ENCODE measurements around the gene PSME1.
A peak's percentile ranks its signal among the peaks of the same experiment; 100 is the strongest.

Gene PSME1

DNA sequence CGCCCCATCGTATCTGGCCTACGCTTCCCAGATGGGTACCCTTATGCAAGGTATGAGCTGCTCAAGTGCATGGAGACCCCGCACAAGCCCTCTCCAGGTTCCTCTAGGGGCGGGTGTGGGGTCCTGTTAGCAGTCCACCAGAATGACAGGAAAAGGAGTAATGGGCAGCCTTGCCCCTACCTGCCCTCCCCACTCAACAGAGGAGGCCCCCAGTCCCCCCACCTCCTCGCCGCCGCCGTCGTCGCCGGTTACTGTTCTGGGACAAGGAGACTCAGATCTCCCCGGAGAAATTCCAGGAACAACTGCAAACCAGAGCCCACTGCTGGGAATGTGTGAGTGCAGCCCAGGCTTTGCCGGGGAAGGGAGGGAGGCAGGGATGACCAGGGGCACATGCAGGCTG lies 41.9 kb downstream of the PSME1 start:
- TF ChIP-seq ZBTB7A (IDR thresholded peaks at IDR 0.05; ENCODE audit: low read depth) (no peak), EGR1 (IDR thresholded peaks at IDR 0.05) (no peak), YY1 (IDR thresholded peaks at IDR 0.05; ENCODE audit: low read depth) (no peak), TAF1 (IDR thresholded peaks at IDR 0.05; ENCODE audit: low read depth) (no peak), NFIC (IDR thresholded peaks at IDR 0.05) (no peak), TCF12 (IDR thresholded peaks at IDR 0.05; ENCODE audit: low read depth) (no peak), TEAD4 (IDR thresholded peaks at IDR 0.05) (no peak)
- TF ChIP-seq, protein P1, sequence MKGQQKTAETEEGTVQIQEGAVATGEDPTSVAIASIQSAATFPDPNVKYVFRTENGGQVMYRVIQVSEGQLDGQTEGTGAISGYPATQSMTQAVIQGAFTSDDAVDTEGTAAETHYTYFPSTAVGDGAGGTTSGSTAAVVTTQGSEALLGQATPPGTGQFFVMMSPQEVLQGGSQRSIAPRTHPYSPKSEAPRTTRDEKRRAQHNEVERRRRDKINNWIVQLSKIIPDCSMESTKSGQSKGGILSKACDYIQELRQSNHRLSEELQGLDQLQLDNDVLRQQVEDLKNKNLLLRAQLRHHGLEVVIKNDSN (IDR thresholded peaks at IDR 0.05), result no peak
- TF ChIP-seq, protein P2, sequence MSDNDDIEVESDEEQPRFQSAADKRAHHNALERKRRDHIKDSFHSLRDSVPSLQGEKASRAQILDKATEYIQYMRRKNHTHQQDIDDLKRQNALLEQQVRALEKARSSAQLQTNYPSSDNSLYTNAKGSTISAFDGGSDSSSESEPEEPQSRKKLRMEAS (IDR thresholded peaks at IDR 0.05), result no peak

DNA sequence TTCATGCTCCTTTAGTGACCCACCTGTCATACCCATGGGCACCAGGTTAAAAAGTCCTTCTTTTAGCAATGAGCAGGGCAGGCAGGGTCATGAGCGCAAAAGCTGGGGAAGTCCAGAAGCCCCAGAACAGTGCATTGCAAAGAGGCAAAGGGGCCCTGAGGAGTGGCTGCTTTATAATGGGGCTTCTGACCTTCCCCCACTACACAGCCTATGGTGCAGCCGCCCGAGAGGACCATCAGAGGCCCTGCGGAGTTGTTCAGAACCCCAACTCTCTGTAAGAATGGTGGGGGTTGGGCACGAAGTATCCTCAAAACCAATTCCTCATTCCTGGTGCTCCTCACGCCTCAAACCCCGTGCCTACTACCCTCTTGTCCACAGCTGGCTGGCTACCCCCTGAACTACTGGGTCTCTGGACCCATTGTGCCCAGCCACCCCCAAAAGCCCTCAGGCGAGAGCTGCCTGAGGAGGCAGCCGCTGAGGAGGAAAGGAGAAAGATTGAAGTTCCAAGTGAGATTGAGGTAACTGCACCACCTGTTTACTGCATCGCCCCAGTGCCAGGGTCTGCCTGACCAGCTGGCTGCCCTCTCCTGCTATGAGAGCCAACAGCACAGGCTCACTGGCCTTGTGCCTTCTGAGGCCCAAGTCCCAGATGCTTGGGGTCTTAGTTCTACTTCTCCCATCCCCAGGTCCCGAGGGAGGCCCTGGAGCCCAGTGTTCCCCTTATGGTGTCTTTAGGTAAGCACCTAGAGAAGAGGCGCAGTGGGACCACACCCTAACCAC lies 42.6 kb downstream of the PSME1 start:
- no peak for TF ChIP-seq CEBPB (IDR thresholded peaks at IDR 0.05)
- TF ChIP-seq EGR1 (IDR thresholded peaks at IDR 0.05), result no peak
- no peak for TF ChIP-seq ZBTB7A (IDR thresholded peaks at IDR 0.05; ENCODE audit: low read depth)
- TF ChIP-seq, protein P3, sequence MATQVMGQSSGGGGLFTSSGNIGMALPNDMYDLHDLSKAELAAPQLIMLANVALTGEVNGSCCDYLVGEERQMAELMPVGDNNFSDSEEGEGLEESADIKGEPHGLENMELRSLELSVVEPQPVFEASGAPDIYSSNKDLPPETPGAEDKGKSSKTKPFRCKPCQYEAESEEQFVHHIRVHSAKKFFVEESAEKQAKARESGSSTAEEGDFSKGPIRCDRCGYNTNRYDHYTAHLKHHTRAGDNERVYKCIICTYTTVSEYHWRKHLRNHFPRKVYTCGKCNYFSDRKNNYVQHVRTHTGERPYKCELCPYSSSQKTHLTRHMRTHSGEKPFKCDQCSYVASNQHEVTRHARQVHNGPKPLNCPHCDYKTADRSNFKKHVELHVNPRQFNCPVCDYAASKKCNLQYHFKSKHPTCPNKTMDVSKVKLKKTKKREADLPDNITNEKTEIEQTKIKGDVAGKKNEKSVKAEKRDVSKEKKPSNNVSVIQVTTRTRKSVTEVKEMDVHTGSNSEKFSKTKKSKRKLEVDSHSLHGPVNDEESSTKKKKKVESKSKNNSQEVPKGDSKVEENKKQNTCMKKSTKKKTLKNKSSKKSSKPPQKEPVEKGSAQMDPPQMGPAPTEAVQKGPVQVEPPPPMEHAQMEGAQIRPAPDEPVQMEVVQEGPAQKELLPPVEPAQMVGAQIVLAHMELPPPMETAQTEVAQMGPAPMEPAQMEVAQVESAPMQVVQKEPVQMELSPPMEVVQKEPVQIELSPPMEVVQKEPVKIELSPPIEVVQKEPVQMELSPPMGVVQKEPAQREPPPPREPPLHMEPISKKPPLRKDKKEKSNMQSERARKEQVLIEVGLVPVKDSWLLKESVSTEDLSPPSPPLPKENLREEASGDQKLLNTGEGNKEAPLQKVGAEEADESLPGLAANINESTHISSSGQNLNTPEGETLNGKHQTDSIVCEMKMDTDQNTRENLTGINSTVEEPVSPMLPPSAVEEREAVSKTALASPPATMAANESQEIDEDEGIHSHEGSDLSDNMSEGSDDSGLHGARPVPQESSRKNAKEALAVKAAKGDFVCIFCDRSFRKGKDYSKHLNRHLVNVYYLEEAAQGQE (IDR thresholded peaks at IDR 0.05; ENCODE audit: low read depth), result no peak
- no peak for TF ChIP-seq CREB1 (IDR thresholded peaks at IDR 0.05; ENCODE audit: low read depth)
- TF ChIP-seq YY1 (IDR thresholded peaks at IDR 0.05; ENCODE audit: low read depth), result no peak
- TF ChIP-seq EP300 (IDR thresholded peaks at IDR 0.05; ENCODE audit: borderline replicate concordance), result no peak
- TF ChIP-seq TEAD4 (IDR thresholded peaks at IDR 0.05), result no peak
- no peak for TF ChIP-seq FOXM1 (IDR thresholded peaks at IDR 0.05; ENCODE audit: borderline replicate concordance, low read depth)
- no peak for TF ChIP-seq RAD21 (IDR thresholded peaks at IDR 0.05; ENCODE audit: low read depth)
- TF ChIP-seq NFIC (IDR thresholded peaks at IDR 0.05), result no peak
- TF ChIP-seq, protein P1 (IDR thresholded peaks at IDR 0.05), result no peak
- TF ChIP-seq TAF1 (IDR thresholded peaks at IDR 0.05; ENCODE audit: low read depth), result no peak
- TF ChIP-seq, protein P2 (IDR thresholded peaks at IDR 0.05), result no peak

DNA sequence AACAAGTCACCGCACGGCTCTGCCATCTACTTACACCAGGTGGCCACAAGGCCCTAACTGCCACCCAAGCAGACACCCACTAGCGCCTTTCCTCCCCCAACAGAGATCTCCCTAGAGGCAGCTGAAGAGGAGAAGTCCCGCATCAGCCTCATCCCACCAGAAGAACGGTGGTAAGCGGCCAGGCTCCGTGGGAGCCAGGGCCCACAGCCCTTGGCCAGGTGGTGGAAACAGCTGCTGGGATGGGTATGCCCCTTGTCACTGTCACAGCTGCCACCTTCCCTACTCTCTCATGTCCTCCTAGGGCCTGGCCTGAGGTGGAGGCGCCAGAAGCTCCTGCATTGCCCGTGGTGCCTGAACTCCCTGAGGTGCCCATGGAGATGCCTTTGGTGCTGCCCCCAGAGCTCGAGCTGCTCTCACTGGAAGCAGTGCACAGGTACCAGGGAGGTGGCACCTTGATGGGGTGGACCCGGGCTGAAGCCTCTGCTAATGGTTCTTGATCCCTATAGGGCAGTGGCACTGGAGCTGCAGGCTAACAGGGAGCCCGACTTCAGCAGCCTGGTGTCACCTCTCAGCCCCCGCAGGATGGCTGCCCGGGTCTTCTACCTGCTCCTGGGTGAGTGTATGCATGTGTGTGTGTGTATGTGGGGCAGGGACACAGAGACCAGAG lies 43.4 kb downstream of the PSME1 start:
- TF ChIP-seq CREB1 (IDR thresholded peaks at IDR 0.05; ENCODE audit: low read depth), result no peak
- TF ChIP-seq TAF1 (IDR thresholded peaks at IDR 0.05; ENCODE audit: low read depth), result no peak
- TF ChIP-seq RAD21 (IDR thresholded peaks at IDR 0.05; ENCODE audit: low read depth), result no peak
- no peak for TF ChIP-seq CEBPB (IDR thresholded peaks at IDR 0.05)
- TF ChIP-seq FOXM1 (IDR thresholded peaks at IDR 0.05; ENCODE audit: borderline replicate concordance, low read depth), result no peak
- TF ChIP-seq, protein P2 (IDR thresholded peaks at IDR 0.05), result no peak
- no peak for TF ChIP-seq EP300 (IDR thresholded peaks at IDR 0.05; ENCODE audit: borderline replicate concordance)
- TF ChIP-seq ZBTB7A (IDR thresholded peaks at IDR 0.05; ENCODE audit: low read depth), result no peak
- TF ChIP-seq NFIC (IDR thresholded peaks at IDR 0.05), result no peak
- TF ChIP-seq, protein P3 (IDR thresholded peaks at IDR 0.05; ENCODE audit: low read depth), result no peak
- TF ChIP-seq YY1 (IDR thresholded peaks at IDR 0.05; ENCODE audit: low read depth), result no peak
- no peak for TF ChIP-seq TEAD4 (IDR thresholded peaks at IDR 0.05)
- TF ChIP-seq, protein P1 (IDR thresholded peaks at IDR 0.05), result no peak
- TF ChIP-seq TCF12 (IDR thresholded peaks at IDR 0.05; ENCODE audit: low read depth), result no peak

DNA sequence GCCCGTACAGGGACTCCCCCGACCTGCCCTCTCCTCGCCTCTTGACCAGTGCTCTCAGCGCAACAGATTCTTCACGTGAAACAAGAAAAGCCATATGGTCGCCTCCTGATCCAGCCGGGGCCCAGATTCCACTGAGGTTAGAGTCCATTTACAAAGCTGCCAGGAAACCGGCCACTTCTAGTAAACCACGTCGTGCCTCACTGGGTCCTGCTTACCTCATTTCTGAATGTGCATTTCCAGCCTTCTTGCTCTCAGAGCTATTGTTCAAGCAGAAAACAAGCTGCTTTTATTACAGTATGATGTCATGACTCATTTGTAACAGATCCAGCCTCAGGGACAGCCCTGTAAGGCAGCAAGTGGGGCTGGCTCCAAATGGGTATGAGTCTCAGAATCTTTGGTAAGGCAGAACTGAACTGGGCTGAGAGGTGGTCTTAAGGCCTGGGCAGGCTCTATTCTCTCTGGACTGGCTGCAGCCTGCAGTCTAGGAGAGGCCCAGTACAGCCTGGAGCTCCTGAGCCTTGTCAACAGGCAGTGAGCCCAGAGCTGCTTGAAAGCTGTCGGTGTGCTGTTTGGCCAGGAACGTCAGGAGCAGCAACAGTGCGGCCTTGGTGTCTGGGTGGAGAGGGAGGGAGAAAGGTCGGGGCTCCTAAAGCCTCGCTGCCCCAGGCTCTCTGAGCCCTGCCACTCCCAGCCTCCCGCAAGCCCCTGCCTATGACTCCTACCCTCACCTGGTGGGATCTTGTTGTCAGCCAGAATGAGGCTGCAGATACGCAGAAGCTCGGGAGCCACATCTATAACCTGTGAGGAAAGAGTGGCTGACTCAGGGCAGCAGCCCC lies 44.2 kb downstream of the PSME1 start:
- no peak for TF ChIP-seq TAF1 (IDR thresholded peaks at IDR 0.05; ENCODE audit: low read depth)
- TF ChIP-seq EP300 (IDR thresholded peaks at IDR 0.05; ENCODE audit: borderline replicate concordance), result no peak
- no peak for TF ChIP-seq EGR1 (IDR thresholded peaks at IDR 0.05)
- peak; percentile 66; the same call in 1 of the 2 replicates for TF ChIP-seq CREB1 (IDR thresholded peaks at IDR 0.05; ENCODE audit: low read depth)
- no peak for TF ChIP-seq TCF12 (IDR thresholded peaks at IDR 0.05; ENCODE audit: low read depth)
- no peak for TF ChIP-seq TEAD4 (IDR thresholded peaks at IDR 0.05)

Data from Ishikawa (cell line).